ENCODE results near the gene RSPO4. TPM values are rescaled to one million over a fixed set of nuclear protein-coding genes. Genes with fewer than 3 reads are reported as not detected.

Gene RSPO4
- total RNA-seq, 3 donors from 2014 or later, result 0.10 to 0.22 TPM; not detected in 1

- no peaks in the 10 kb centered on the region for H3K9me3 ChIP-seq
- intact Hi-C loops (cut with DNase I, micrococcal nuclease), result no loop called here
- no peak for TF ChIP-seq CTCF (IDR thresholded peaks at IDR 0.05)
- no peaks in the 10 kb centered on the region for H3K4me1 ChIP-seq (ENCODE audit: low read depth)
- H3K4me3 ChIP-seq, result no peak overlapping the region
- DNase-seq (no peak), ATAC-seq (no peak)
- H3K36me3 ChIP-seq (ENCODE audit: low read depth), result no peaks in the 10 kb centered on the region
Measured at GRCh38 chr20:1022871-1023270, 20.8 kb upstream of the RSPO4 start.

GRCh38 chr20:1020614-1021013 lies 18.5 kb upstream of the RSPO4 start:
- Histone ChIP-seq H3K36me3 (ENCODE audit: low read depth) (no peaks in the 10 kb centered on the region), H3K4me3 (no peak overlapping the region), H3K9me3 (no peaks in the 10 kb centered on the region), H3K4me1 (ENCODE audit: low read depth) (no peaks in the 10 kb centered on the region)
- no peak for TF ChIP-seq CTCF (IDR thresholded peaks at IDR 0.05)
- intact Hi-C loops (cut with DNase I, micrococcal nuclease), result no loop called here
- DNase-seq (no peak), ATAC-seq (no peak)

GRCh38 chr20:1019344-1019743 lies 17.2 kb upstream of the RSPO4 start:
- ATAC-seq, result no peak
- intact Hi-C loops (cut with DNase I, micrococcal nuclease), result no loop called here
- no peaks in the 10 kb centered on the region for H3K4me1 ChIP-seq (ENCODE audit: low read depth)
- no peak for DNase-seq
- no peak for TF ChIP-seq CTCF (IDR thresholded peaks at IDR 0.05)
- H3K4me3 ChIP-seq, result no peak overlapping the region
- H3K9me3 ChIP-seq, result no peaks in the 10 kb centered on the region
- no peaks in the 10 kb centered on the region for H3K36me3 ChIP-seq (ENCODE audit: low read depth)

- no peaks in the 10 kb centered on the region for H3K9me3 ChIP-seq
- no peak for TF ChIP-seq CTCF (IDR thresholded peaks at IDR 0.05)
- intact Hi-C loops (cut with DNase I, micrococcal nuclease), result no loop called here
- DNase-seq (no peak), ATAC-seq (no peak)
- no peaks in the 10 kb centered on the region for H3K36me3 ChIP-seq (ENCODE audit: low read depth)
- H3K4me1 ChIP-seq (ENCODE audit: low read depth), result no peaks in the 10 kb centered on the region
- H3K4me3 ChIP-seq, result no peak overlapping the region
Measured at GRCh38 chr20:1017677-1018076, 15.6 kb upstream of the RSPO4 start.

- Histone ChIP-seq H3K36me3 (ENCODE audit: low read depth) (no peaks in the 10 kb centered on the region), H3K4me3 (no peak overlapping the region), H3K4me1 (ENCODE audit: low read depth) (no peaks in the 10 kb centered on the region), H3K9me3 (no peaks in the 10 kb centered on the region)
- no peak for TF ChIP-seq CTCF (IDR thresholded peaks at IDR 0.05)
- intact Hi-C loops (cut with DNase I, micrococcal nuclease), result no loop called here
- DNase-seq, result no peak
- ATAC-seq, result no peak
Measured at GRCh38 chr20:1015181-1015580, 13.1 kb upstream of the RSPO4 start.

GRCh38 chr20:1014471-1014870 lies 12.4 kb upstream of the RSPO4 start:
- Histone ChIP-seq H3K4me3 (no peak overlapping the region), H3K36me3 (ENCODE audit: low read depth) (no peaks in the 10 kb centered on the region), H3K4me1 (ENCODE audit: low read depth) (no peaks in the 10 kb centered on the region), H3K9me3 (no peaks in the 10 kb centered on the region)
- intact Hi-C loops (cut with DNase I, micrococcal nuclease), result no loop called here
- ATAC-seq (no peak), DNase-seq (no peak)
- no peak for TF ChIP-seq CTCF (IDR thresholded peaks at IDR 0.05)
